HG03139 (cell line): Measurements from ENCODE around the gene LYL1.
A peak's percentile ranks its signal among the peaks of the same experiment; 100 is the strongest.
"Not testable (repeated sequence)": the region's sequence is repeated elsewhere in the genome, so short reads cannot be mapped to it uniquely, and the experiment has no call there.

Experiments used
- ATAC-seq: cut with Tn5 transposase; IDR thresholded peaks from one replicate; pipeline ENCODE4 v1.9.1; 2021; ENCODE audit not compliant: unreplicated experiment

Gene LYL1

DNA sequence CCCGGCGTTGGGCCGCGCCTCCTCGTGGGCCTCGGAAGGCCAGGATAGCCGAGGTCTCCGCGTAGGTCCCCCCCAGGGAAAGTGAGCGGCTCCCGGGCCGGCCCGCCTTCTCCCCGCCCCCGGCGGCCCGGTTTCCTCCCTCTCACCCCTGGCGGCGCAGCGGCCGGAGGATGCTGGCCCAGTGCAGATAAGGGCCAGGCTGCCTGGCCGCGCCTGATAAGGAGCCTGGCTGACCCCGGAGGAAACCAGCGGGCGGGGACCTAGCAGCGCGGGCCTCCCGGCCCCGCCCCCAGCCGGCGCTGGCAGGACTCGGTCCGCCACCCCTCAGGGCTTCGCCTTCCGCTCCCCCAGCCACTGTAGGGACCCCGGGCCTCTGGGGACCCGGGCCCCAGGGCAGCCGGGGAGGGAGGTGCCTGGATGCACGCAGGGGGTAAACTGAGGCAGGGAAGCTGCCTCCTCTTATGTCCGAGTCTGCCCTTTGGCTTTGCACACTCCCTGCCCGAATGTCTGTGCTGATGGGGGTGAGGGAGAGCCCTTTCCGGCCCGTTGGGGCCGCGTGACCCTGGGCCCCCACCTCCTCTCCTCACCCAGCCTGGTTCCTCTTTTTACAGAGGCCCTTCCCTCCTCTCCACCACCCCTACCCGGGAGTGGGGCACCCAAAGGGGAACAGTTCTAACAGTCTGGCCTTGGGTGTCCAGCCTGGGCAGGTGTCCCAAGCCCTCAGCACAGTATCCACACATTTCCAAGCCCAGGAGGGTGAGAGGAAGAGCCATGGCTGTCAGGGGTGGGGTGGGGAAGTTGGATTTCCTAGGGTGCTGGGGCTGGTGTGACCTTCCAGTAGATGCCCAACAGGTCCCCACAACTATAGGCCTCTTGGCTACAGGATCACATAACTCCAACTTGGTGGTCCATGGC lies at the start of gene LYL1:
Gene LYL1, minus strand, starts transcription at position 193 of the 915 bp plus-strand sequence. CDS start 1,687 bp downstream, outside the sequence.
- peak; percentile 42 for ATAC-seq

GRCh38 chr19:13151605-13152355 lies 49.1 kb upstream of the LYL1 start:
- ATAC-seq: peak; percentile 26

- no peak for ATAC-seq
Measured at GRCh38 chr19:13150931-13151604, 48.4 kb upstream of the LYL1 start.

GRCh38 chr19:13150187-13150930 lies 47.7 kb upstream of the LYL1 start, which contains the start of the genes IER2 and STX10:
Gene IER2, plus strand, starts transcription at chr19:13150411. Its CDS starts 2,776 bp downstream, at chr19:13153187.
Gene STX10, minus strand, starts transcription at chr19:13150375. Its CDS starts 202 bp downstream, at chr19:13150173.
- peak; percentile 26 for ATAC-seq

- ATAC-seq: no peak
Measured at GRCh38 chr19:13149628-13150186, 47.0 kb upstream of the LYL1 start.

DNA sequence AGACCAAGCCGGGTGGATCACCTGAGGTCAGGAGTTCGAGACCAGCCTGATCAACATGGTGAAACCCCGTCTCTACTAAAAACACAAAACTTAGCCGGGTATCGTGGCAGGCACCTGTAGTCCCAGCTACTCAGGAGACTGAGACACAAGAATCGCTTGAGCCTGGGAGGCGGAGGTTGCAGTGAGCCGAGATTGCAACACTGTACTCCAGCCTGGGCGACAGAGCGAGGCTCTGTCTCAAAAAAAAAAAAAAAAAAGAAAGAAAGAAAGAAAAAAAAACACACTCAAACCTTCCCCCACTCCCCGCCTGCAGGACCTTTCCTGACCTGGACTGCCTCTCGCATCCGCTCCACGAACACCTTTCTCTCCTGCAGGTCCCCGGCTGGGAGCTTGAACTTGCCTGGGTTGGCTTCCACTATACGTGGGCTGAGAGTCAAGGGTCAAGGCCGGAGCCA lies 46.5 kb upstream of the LYL1 start:
- not testable (repeated sequence) for ATAC-seq

GRCh38 chr19:13146763-13147563 lies 44.3 kb upstream of the LYL1 start:
- no peak for ATAC-seq

DNA sequence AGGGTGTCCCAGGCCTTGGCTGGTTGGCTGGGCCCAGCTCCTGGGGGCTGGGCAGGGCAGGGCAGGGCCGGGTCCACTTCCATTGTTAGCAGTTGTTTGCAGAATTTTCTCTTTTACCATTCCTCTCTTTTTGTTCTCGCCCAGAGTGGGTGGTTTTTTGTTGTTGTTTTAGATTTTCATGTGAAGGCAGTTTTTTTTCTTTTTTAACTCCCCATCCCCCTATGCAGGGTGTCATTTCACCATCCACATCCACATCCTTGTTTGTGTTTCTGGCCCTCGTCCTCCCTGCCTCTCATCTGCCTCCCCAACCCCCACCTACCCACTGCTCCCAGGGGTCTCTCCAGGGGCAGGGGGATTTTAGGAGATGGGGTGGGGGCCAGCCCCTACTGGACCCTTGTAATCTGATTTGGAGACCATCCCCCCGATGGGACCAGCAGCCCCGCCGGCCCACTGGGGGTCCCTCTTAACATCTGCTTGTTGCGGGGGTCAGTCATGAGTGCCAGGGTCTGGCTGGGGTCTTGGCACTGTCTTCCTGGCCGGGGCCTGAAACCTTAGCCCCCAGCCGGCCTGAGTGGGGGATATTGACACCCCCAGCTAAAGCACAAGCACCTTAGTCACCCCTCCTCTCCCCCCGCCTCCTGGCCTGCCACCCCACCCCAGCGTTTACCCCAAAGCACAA lies 37.1 kb upstream of the LYL1 start:
- ATAC-seq: no peak

GRCh38 chr19:13138916-13139198 lies 36.2 kb upstream of the LYL1 start:
- no peak for ATAC-seq

DNA sequence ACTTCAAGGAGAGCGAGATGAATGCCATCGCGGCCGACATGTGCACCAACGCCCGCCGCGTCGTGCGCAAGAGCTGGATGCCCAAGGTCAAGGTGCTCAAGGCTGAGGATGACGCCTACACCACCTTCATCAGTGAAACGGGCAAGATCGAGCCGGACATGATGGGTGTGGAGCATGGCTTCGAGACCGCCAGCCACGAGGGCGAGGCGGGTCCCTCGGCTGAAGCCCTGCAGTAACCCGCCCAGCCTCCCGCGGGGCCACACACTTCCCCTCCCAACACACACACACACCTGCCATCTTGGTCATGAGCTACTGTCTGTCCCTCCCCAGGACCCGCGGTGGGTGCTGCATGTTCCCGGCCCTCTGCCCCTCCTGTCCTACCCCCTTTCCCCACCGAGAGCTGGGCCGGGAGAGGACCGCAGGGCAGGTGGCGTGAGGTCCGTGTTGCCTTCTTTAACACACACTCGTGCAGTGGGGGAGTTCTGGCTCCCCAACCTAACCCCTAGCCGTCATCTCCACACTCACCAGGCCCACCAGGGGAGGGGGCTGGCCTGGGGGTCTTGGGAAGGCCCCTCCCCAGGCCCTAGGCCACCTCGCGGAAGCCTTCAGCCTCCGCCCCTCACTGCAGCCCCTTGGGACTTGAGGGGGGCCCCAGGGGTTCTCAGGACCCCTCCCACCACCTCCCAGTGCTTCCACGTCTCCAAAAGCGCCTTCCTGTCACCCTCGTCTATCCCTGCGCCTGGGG lies 35.7 kb upstream of the LYL1 start:
- ATAC-seq: no peak

DNA sequence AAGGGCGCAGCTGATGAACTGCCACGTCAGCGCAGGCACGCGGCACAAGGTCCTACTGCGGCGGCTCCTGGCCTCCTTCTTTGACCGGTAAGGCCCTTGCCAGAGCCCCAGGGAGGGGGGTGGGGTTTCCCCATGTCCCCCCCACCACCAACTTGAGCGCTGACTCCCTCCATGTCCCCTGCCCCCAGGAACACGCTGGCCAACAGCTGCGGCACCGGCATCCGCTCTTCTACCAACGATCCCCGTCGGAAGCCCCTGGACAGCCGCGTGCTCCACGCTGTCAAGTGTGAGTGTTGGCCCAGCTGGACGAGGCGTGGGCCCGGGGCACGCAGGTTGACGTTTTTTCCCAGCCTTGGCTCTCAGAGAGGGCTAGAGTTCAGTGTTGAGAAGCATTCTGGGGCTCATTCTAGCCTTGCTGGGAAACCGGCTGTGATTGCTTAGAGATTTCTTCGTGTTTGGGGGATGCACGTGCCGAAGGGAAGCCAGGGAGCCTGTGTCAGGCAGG lies 34.7 kb upstream of the LYL1 start:
- ATAC-seq: no peak

DNA sequence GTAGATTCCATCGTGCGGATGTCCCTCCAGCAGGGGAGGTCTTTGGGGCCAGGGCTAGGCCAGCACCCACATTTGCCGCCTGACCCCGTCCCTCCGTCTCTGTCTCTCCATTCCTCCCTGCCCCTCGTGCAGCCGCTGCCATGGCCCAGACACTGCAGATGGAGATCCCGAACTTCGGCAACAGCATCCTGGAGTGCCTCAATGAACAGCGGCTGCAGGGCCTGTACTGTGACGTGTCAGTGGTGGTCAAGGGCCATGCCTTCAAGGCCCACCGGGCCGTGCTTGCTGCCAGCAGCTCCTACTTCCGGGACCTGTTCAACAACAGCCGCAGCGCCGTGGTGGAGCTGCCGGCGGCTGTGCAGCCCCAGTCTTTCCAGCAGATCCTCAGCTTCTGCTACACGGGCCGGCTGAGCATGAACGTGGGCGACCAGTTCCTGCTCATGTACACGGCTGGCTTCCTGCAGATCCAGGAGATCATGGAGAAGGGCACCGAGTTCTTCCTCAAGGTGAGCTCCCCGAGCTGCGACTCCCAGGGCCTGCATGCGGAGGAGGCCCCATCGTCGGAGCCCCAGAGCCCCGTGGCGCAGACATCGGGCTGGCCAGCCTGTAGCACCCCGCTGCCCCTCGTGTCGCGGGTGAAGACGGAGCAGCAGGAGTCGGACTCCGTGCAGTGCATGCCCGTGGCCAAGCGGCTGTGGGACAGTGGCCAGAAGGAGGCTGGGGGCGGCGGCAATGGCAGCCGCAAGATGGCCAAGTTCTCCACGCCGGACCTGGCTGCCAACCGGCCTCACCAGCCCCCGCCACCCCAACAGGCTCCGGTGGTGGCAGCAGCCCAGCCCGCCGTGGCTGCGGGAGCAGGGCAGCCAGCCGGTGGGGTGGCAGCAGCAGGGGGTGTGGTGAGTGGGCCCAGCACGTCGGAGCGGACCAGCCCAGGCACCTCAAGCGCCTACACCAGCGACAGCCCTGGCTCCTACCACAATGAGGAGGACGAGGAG lies 32.7 kb upstream of the LYL1 start:
- no peak for ATAC-seq

DNA sequence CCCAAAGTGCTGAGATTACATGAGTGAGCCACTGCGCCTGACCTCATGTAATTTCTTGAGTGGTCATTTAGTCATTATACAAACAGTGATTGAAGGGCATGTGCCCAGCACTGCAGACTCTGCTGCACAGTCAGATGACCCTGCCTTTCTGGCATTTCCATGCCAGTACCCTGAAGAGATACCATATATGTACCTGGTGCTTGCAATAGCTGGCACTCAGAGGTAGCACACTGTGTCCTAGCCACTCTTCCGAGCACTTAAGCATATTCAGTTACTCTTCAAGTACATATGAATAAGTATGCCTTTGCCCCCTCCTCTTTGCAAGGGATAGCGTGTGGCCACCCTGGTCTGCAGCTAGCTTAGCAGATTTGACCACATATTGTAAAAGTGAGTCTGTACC lies 32.0 kb upstream of the LYL1 start:
- ATAC-seq: no peak

DNA sequence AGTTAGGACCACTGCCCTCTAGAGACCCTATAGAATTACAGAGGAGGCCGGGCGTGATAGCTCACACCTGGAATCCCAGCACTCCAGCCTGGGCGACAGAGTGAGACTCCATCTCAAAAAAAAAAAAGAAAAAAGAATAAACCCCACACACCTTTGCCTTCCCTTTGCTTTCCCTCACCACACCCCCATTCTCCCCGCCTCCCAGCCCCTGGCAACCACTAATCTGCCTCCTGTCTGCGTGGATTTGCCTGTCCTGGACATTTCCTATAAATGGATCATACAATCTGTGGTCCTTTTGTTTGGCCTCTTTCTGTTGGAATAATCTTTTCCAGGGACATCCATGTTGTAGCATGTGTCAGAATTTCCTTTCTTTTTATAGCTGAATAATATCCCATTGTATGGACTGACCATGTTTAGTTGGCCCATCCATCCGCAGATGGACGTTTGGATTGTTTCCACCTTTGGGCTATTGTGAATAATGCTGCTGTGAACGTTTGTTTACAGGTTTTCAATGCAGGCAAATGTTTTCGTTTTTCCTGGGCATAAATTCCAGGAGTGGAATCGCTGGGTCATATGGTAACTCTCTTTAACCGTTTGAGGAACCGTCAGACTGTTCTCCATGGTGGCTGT lies 30.7 kb upstream of the LYL1 start:
- ATAC-seq: no peak

GRCh38 chr19:13132471-13133180 lies 30.0 kb upstream of the LYL1 start:
- no peak for ATAC-seq
